ENCODE data around the gene ANKRD13D.

DNA sequence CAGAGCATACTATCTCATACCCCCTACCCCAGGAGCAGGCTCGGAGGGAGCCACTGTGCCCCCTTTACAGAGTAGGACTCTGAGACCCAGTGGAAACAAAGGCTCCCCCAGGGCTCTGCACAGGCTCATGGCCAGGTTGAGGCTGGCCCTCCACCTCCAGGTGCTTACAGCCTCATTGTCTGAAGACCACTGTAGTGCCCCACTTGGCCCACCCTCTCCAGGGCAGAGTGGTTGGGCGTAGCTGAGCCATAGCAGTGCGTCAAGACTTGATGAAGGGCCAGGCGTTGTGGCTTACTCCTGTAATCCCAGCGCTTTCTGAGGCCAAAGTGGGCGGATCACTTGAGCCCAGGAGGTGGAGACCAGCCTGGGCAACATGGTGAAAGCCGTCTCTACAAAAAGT is 1.7 kb downstream of the ANKRD13D start:
- TF ChIP-seq, protein P1, sequence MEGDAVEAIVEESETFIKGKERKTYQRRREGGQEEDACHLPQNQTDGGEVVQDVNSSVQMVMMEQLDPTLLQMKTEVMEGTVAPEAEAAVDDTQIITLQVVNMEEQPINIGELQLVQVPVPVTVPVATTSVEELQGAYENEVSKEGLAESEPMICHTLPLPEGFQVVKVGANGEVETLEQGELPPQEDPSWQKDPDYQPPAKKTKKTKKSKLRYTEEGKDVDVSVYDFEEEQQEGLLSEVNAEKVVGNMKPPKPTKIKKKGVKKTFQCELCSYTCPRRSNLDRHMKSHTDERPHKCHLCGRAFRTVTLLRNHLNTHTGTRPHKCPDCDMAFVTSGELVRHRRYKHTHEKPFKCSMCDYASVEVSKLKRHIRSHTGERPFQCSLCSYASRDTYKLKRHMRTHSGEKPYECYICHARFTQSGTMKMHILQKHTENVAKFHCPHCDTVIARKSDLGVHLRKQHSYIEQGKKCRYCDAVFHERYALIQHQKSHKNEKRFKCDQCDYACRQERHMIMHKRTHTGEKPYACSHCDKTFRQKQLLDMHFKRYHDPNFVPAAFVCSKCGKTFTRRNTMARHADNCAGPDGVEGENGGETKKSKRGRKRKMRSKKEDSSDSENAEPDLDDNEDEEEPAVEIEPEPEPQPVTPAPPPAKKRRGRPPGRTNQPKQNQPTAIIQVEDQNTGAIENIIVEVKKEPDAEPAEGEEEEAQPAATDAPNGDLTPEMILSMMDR (IDR thresholded peaks at IDR 0.05 in 8 of 11, conservative IDR thresholded peaks at IDR 0.05 in 3 of 11), result no peak
- TF ChIP-seq POLR2A (IDR thresholded peaks at IDR 0.05) (no peak), POLR2AphosphoS5 (IDR thresholded peaks at IDR 0.05) (no peak)
